ENCODE measurements around the gene ZNF888.

ZNF888 gene

DNA sequence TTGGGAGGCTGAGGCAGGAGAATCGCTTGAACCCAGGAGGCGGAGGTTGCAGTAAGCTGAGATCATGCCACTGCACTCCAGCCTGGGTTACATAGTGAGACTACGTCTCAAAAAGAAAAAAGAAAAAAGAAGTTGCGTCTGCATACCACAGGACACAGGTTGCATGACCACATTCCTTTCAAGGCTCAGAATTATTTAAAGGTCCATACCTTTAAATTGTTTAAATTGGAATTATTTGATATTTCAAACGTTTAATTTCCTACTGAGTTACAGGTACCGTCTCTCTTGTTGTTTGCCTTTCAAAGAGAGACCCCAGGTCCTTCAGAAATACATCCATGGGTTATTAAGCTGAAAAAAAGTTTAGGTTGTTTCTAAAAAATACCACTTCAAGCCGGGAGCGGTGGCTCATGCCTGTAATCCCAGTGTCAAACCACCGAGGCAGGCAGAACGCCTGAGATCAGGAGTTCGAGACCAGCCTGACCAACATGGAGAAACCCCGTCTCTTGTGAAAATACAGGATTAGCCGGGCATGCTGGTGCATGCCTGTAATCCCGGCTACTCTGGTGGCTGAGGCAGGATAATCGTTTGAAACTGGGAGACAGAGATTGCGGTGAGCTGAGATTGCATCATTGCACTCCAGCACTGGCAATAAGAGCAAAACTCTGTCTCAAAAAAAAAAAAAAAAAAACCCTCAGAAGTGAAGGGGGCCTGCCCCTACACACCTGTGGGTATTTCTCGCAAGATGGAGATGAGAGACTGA, 20.8 kb upstream of the ZNF888 start:
- TF ChIP-seq, protein P1, sequence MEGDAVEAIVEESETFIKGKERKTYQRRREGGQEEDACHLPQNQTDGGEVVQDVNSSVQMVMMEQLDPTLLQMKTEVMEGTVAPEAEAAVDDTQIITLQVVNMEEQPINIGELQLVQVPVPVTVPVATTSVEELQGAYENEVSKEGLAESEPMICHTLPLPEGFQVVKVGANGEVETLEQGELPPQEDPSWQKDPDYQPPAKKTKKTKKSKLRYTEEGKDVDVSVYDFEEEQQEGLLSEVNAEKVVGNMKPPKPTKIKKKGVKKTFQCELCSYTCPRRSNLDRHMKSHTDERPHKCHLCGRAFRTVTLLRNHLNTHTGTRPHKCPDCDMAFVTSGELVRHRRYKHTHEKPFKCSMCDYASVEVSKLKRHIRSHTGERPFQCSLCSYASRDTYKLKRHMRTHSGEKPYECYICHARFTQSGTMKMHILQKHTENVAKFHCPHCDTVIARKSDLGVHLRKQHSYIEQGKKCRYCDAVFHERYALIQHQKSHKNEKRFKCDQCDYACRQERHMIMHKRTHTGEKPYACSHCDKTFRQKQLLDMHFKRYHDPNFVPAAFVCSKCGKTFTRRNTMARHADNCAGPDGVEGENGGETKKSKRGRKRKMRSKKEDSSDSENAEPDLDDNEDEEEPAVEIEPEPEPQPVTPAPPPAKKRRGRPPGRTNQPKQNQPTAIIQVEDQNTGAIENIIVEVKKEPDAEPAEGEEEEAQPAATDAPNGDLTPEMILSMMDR (conservative IDR thresholded peaks at IDR 0.05) = no peak
- H3K27ac ChIP-seq = peak overlapping the region; percentile 100

DNA sequence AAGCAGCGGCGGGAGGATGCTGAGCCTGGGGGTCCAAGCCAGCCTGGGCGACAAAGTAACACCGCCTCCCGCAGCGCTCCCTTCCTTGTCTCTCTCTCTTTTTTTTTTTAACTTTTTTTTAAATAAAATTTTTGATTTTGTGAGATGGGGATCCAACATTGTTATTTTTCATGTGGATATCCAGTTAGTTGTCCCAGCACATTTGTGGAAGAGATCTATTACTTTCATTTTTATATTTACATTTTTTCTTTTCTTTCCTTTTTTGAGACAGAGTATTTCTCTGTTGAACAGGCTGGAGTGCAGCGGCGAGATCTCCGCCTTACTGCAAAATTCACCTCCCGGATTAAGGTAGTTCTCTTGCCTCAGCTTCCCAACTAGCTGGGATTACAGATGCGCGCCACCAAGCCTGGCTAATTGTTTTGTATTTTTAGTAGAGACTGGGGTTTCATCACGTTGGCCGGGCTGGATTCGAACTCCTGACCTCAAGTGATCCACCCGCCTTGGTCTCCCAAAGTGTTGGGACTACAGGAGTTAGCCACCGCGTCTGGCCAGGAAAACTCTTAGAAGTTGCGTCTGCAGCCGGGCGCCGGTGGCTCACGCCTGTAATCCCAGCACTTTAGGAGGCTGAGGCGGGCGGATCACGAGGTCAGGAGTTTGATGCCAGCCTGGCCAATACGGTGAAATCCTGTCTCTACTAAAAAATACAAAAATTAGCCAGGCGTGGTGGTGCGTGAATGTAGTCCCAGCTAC, 20.1 kb upstream of the ZNF888 start:
- peak overlapping the region; percentile 100 for H3K27ac ChIP-seq
- TF ChIP-seq, protein P1 (conservative IDR thresholded peaks at IDR 0.05) = no peak

DNA sequence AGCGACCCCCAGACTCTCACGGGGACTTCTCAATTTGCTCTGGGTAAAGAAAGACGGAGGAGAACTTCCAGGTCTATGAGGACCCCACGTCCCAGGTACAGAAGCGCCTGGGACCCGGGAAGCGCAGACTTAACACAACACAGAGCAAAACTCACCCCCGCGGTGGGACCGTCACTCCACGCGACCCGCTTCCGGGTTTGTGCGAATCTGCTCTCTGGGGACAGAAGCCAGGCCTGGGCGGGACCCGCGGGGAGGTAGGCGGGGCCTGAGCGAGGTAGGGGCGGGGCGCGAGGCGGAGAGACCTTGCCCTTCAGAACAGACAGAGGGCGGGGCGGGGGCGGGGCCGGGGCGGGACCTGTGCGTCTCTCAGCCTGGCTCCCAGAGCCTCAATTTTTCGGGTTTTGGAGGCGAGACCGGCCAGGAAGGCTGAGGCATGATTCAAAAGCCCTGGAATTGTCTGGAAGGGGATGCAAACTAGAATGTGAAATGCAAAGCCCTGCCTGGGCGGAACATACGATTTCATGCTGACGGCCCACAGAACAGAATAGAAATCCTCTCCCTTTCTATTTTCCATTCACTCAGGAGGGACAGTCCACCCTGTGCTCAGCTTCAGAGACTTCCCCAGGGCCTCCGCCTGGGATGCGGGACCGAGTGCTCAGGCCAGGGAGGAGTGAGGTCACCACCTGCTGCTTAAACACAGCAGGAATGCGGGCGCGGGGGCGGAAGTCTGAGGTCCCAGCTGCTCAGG, 19.3 kb upstream of the ZNF888 start:
- peak overlapping the region; percentile 100 for H3K27ac ChIP-seq
- TF ChIP-seq, protein P1 (conservative IDR thresholded peaks at IDR 0.05) = no peak

DNA sequence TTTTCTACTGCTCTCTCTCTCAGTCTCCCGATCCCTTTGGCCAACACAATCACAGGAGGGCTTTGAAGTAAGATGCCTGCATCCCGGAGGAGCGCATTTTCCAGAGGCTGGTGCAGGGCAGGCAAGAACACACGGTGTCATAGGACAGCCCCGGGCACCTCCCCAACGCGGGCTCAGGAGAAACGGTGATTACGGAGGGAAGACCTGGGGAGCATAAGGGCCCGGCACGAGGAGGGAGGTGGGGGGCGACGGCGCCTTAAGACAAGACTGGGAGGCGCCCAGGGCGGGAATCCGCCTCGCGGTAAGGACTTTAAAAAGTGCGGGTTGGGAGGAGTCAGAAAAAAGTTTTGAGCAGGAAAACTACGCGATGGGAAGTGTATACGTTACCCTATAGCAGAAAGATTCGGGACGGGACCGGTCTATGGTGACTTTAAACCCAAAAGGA, 18.7 kb upstream of the ZNF888 start:
- peak overlapping the region; percentile 100 for H3K27ac ChIP-seq
- TF ChIP-seq, protein P1 (conservative IDR thresholded peaks at IDR 0.05) = no peak

DNA sequence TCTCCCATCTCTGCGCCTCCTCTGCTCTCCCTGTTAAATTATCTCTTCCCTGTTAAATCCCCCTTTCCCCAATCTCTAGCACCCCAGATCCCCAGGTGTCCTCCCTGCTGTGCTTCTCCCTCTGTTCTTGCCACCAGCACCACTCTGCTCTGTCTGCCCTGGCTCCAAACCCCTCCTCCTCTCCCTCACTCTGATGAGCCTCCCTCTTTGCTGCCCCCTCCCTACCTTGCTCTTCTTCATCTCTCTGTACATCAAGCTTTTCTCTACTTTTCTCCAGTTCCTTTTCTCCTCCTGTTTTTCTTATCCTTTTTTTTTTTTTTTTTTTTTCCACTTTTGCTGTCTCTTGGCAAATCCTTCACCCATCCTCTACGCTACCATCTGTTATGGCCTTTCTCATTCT, 18.3 kb upstream of the ZNF888 start:
- H3K27ac ChIP-seq = peak overlapping the region; percentile 100

DNA sequence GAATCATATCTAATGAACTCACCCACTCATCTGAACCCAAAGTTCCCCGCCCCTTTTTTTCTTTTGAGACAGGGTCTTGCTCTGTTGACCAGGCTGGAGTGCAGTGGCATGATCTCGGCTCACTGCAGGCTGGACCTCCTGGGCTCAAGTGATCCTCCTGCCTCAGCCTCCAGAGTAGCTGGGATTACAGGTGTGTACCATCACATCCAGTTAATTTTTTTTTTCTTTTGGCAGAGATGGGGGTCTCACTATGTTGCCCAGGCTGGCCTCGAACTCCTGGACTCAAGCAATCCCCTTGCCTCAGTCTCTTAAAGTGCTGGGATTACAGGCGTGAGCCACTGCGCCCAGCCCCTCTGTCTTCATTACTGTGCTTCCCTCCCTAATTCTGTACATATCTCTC, 17.7 kb upstream of the ZNF888 start:
- H3K27ac ChIP-seq = peak overlapping the region; percentile 100

DNA sequence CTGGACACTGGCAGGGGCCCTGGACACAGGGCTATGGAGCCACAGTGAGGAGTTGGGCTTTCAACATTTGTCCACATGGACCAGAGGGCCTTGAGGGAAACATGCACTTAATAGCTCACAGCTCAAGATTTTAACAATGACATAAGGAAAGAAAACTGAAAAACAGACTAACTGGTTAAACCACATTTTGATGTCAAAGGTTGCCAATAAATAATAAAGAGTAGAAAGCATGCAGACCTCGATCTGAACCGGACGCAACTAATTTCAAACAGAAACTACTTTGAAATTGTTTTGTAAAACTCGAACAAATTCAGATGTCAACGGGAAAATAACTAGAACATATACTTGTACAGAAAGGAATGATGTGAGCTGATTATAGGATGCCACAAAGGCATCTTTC, 15.5 kb upstream of the ZNF888 start:
- peak overlapping the region; percentile 100 for H3K27ac ChIP-seq
- TF ChIP-seq, protein P1 (conservative IDR thresholded peaks at IDR 0.05) = no peak

DNA sequence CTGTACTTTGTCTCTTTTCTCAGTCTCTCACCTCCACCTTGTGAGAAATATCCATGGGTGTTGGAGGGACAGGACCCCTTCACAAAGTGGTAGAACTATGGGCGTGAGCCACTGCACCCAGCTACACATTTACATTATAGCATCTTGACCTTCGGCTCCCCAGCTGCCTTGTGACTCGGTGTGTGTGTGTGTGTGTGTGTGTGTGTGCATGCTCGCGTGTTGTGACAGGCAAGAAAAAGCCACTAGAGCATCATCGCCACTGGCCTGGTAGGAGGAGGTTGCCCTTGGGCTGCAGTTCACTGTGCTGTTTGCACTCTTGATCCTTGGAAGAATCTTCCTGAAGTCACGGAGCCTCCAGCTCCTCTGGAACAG, 13.7 kb upstream of the ZNF888 start:
- TF ChIP-seq, protein P1 (conservative IDR thresholded peaks at IDR 0.05) = no peak

More for the DNA sequence above, 13.7 kb upstream of the ZNF888 start:
- peak overlapping the region; percentile 100 for H3K27ac ChIP-seq

Data from VCaP (cell line).